ENCODE measurements around the gene OSBPL5. TPM values are rescaled to one million over a fixed set of nuclear protein-coding genes. Genes with fewer than 3 reads are reported as not detected.

Gene OSBPL5
- total RNA-seq (2021): 11.1 and 16.1 TPM in 2 replicates
- long read RNA-seq, transcript OSBPL5-201 (22 exons, 3,889 nt): major isoform, 26 of 44 reads
- long read RNA-seq, partial matches to known transcripts: 9 of 44 reads
- long read RNA-seq, other reads (novel, unspliced or antisense): 9 of 44 reads

- Histone ChIP-seq H4K5ac (ENCODE audit: insufficient read length, low read depth, low read length) (no peak within 1 kb of the TSS), H3K56ac (ENCODE audit: insufficient read length, low read depth, low read length) (no peak within 1 kb of the TSS), H3K4ac (ENCODE audit: low read depth, low read length) (no peak within 1 kb of the TSS), H3K79me2 (ENCODE audit: insufficient read depth, low read length) (no peaks in the 10 kb centered on the region), H3T11ph (ENCODE audit: low read length) (no peak within 1 kb of the TSS), H3K9me3 (ENCODE audit: control insufficient read depth, low read depth, low read length) (no peaks in the 10 kb centered on the region), H2BK15ac (ENCODE audit: low read depth, low read length) (no peak within 1 kb of the TSS), H3K23me2 (ENCODE audit: insufficient read length, low read depth, low read length, poor library complexity, severe bottlenecking) (peaks cover 12% of the 10 kb centered on the region), H4K8ac (replicated peaks; ENCODE audit: insufficient read length, low read depth, low read length) (no peak within 1 kb of the TSS), H3K9ac (ENCODE audit: extremely low read depth, insufficient read length, low read length) (no peak within 1 kb of the TSS), H3K4me2 (ENCODE audit: insufficient read depth, insufficient read length, low read length) (peak within 1 kb of the TSS; percentile 79), H3K4me1 (ENCODE audit: insufficient read depth, low read length) (peaks cover 3% of the 10 kb centered on the region; the same call in 1 of the 2 replicates), H3K79me1 (ENCODE audit: insufficient read depth, low read depth, low read length, poor library complexity, severe bottlenecking) (no peaks in the 10 kb centered on the region), H2AFZ (ENCODE audit: low read length) (no peak within 1 kb of the TSS), H2AK5ac (ENCODE audit: insufficient read length, low read length) (no peak within 1 kb of the TSS), H4K91ac (ENCODE audit: insufficient read length, low read depth, low read length) (no peak within 1 kb of the TSS), H3K18ac (ENCODE audit: insufficient read length, low read depth, low read length) (no peak within 1 kb of the TSS), H2BK12ac (ENCODE audit: insufficient read length, low read depth, low read length) (no peak within 1 kb of the TSS), H4K20me1 (ENCODE audit: control insufficient read depth, insufficient read depth, insufficient read length) (no peaks in the 10 kb centered on the region), H2BK120ac (ENCODE audit: low read depth, low read length, poor library complexity, severe bottlenecking) (no peak within 1 kb of the TSS), H3K23ac (ENCODE audit: insufficient read length, low read depth, low read length) (no peak within 1 kb of the TSS), H3K14ac (ENCODE audit: insufficient read depth, low read length) (no peak within 1 kb of the TSS; the same call in 1 of the 2 replicates), H3K27me3 (ENCODE audit: insufficient read depth, low read length) (peaks cover 6% of the 10 kb centered on the region; the same call in 1 of the 2 replicates), H2BK5ac (ENCODE audit: insufficient read length, low read length) (no peak within 1 kb of the TSS), H3K27ac (ENCODE audit: insufficient read length, low read depth, low read length) (no peak within 1 kb of the TSS), H2BK20ac (ENCODE audit: low read depth, low read length, poor library complexity, severe bottlenecking) (no peak within 1 kb of the TSS)
- no peak for DNase-seq
- WGBS (ENCODE audit: extremely low coverage, insufficient read length, low lambda C conversion rate): no CpG with 5 or more reads among the region's 63 CpGs
- H3K9me3 Mint-ChIP-seq: no peaks in the 10 kb centered on the region
- no peak for TF ChIP-seq CTCF (conservative IDR thresholded peaks at IDR 0.05)
- no peak within 1 kb of the TSS; a peak in 1 of 7 replicates for H3K27ac Mint-ChIP-seq
- peaks cover 32 to 48% of the 10 kb centered on the region in 2 experiments for H3K4me1 Mint-ChIP-seq
- H3K4me3 Mint-ChIP-seq: peak within 1 kb of the TSS; percentile 73 to 82
- H3K36me3 Mint-ChIP-seq (ENCODE audit: insufficient read depth in 1 of 3, low read depth in 3 of 3): no peaks in the 10 kb centered on the region; a peak in 1 of 7 replicates
- H3K27me3 Mint-ChIP-seq (ENCODE audit: low read depth): peaks cover 65% of the 10 kb centered on the region
These were observed at the start of gene OSBPL5 for GRCh38 chr11:3165152-3165705. TSS of gene OSBPL5 (minus strand) at chr11:3165310. CDS start at chr11:3129148, 36,162 bp downstream.
